GM12801 (cell line): Measurements from ENCODE around the gene TRPM1.

Source experiments
- CTCF ChIP-seq: IDR thresholded peaks from one replicate; pipeline ENCODE4 v1.5.1; 2011; ENCODE audit warnings: control low read depth; ENCODE audit not compliant: insufficient read length; ENCODE audit errors: extremely low read depth

Gene TRPM1

DNA sequence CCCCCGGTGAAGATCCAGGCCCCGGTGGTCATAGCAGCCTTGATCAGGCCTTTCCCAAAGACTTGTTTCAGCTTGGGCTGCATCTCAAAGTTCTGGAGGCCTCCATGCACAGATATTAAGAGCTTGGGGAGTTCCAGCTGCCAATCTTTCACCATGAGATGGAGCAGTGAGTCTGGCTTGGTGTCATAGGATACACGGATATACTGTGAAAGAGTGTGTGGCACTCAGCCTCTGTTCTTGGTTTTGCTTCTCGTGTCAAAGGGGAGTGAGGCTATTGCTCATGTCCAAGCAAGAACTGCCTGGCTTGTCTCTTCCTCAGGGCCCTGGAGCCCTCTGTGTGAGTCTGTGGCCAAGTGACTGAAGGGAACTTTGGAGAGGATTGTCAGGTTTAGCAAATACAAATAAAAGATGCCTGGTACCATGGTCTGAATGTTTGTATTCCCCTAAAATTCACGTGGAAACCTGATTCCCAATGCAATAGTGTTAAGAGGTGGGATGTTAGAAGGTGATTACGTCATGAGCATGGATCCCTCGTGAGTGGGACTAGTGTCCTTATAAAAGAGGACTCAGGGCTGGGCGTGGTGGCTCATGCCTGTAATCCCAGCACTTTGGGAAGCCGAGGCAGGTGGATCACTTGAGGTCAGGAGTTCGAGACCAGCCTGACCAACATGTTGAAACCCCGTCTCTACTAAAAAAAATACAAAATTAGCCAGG, 33.5 kb downstream of the TRPM1 start:
- TF ChIP-seq CTCF, result no peak

DNA sequence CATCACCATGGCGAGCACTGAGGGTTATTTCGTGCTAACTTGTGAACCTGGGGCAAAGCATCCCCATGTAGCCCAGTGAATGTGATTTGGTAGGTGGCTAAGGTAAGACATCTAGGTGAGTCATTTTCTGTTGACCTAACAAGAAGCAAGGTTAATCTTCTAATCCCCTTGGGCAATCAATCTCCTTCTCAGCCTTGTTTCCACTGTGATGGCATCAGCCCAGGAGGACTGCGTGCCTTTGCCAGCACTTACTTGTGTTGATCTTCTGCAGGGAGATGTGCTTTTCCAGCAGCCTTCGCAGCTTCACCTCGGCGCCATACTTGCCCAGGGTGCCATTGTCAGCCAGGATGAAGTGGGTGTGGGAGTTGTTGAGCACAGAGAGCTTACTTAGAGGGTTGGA, 35.7 kb downstream of the TRPM1 start:
- TF ChIP-seq CTCF, result no peak

DNA sequence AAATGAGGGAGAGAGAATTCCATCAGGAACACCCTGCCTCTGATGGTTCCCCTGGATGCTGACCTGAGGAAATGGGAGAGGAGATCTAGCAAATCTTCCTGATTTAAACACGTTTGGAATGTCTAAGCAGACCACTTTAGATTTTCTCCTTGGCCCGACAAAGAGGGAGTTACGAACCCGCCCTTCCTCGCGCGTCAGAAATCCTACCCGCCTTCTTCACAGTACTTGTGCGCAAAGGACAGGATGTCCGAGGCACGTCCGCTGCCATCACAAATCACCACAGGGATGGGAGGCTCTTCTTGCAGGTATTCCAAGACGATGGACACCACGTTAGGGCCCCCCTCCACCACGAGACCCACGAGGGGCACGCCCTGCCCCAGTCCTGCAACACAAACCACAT, 38.6 kb downstream of the TRPM1 start:
- no peak for TF ChIP-seq CTCF

DNA sequence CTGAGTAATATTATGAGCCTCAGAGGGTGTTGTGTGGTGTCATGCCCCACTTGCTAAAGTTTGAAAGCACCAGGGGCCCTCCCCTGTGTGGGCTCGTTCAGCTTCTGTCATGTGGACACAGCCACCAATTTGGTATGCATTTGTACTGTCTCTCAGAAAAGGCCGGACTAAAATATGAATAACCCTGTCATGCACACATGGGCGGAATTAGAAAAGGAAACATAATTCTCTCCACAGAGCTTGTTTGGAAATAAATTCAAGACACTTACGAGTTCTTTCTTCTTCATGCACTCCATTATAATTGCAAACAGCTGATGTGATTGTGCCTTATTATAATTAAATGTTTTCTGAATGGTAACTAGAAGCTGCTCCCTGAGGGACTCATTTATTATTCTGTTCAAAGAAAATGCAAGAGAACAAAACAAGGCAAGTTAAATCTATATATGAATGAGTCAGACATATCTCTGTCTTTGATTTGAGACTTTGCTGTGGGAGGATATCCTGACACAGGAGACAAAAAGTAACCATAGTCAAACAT, 39.1 kb downstream of the TRPM1 start:
- TF ChIP-seq CTCF, result no peak

GRCh38 chr15:31060429-31061140, 40.9 kb downstream of the TRPM1 start:
- TF ChIP-seq CTCF, result no peak

DNA sequence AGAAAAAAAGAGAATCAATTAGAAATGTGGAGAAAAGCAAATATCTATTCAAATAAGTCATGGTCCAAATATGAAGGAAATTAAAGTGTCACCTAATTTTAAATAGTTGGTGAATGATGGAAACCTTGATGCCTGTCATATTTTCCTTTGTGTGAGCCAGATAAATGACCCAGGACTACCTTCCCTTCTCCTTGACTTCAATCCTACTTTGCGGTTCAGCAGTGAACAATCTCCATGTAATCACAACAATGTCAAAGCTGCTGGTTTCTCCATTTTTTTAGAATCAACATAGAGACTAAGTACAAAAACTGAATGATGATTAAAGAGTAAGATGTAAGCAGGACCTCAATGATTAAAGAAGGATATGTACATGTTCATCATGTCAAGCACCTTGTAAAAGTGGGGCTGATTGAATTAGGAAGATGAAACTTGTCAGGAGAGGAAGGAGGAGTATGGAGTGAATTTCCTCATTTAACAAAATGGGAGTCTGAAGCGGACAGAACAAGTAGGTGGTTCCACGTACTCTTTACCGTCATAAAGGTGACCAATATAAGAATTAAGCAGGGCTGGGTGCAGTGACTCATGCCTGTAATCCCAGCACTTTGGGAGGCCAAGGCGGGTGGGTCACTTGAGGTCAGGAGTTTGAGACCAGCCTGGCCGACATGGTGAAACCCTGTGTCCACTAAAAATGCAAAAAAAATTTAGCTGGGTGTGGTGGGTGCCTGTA, 43.1 kb downstream of the TRPM1 start:
- TF ChIP-seq CTCF, result no peak

- no peak for TF ChIP-seq CTCF
Measured at GRCh38 chr15:31051496-31052080, 49.9 kb downstream of the TRPM1 start.
